Measurements from ENCODE around the gene RGL2.

RGL2 gene

GRCh38 chr6:33330736-33331135 lies 32.0 kb upstream of the RGL2 start:
- Histone ChIP-seq H3K27me3 (ENCODE audit: control insufficient read depth, insufficient read depth, low read length) (no peaks in the 10 kb centered on the region), H3K36me3 (ENCODE audit: control insufficient read depth, insufficient read depth, low read length) (no peaks in the 10 kb centered on the region), H3K4me1 (ENCODE audit: control insufficient read depth, insufficient read depth, low read length) (no peaks in the 10 kb centered on the region), H3K4me3 (ENCODE audit: low read depth, low read length) (no peak overlapping the region), H3K9me3 (ENCODE audit: control insufficient read depth, insufficient read depth, low read depth, low read length) (no peaks in the 10 kb centered on the region), H3K27ac (ENCODE audit: low read depth, low read length) (no peak overlapping the region), H3K9ac (ENCODE audit: low read length) (no peak overlapping the region)

GRCh38 chr6:33329058-33329457 lies 30.3 kb upstream of the RGL2 start:
- no peaks in the 10 kb centered on the region for H3K9me3 ChIP-seq (ENCODE audit: control insufficient read depth, insufficient read depth, low read depth, low read length)
- peaks cover 1% of the 10 kb centered on the region for H3K4me1 ChIP-seq (ENCODE audit: control insufficient read depth, insufficient read depth, low read length)
- no peak overlapping the region for H3K4me3 ChIP-seq (ENCODE audit: low read depth, low read length)
- no peak overlapping the region for H3K9ac ChIP-seq (ENCODE audit: low read length)
- H3K27me3 ChIP-seq (ENCODE audit: control insufficient read depth, insufficient read depth, low read length) = no peaks in the 10 kb centered on the region
- H3K27ac ChIP-seq (ENCODE audit: low read depth, low read length) = no peak overlapping the region
- H3K36me3 ChIP-seq (ENCODE audit: control insufficient read depth, insufficient read depth, low read length) = no peaks in the 10 kb centered on the region

- no peaks in the 10 kb centered on the region for H3K9me3 ChIP-seq (ENCODE audit: control insufficient read depth, insufficient read depth, low read depth, low read length)
- no peak overlapping the region for H3K9ac ChIP-seq (ENCODE audit: low read length)
- no peak overlapping the region for H3K27ac ChIP-seq (ENCODE audit: low read depth, low read length)
- H3K36me3 ChIP-seq (ENCODE audit: control insufficient read depth, insufficient read depth, low read length) = peaks cover 24% of the 10 kb centered on the region
- peak overlapping the region; percentile 71 for H3K4me3 ChIP-seq (ENCODE audit: low read depth, low read length)
- H3K4me1 ChIP-seq (ENCODE audit: control insufficient read depth, insufficient read depth, low read length) = peaks cover 23% of the 10 kb centered on the region
- H3K27me3 ChIP-seq (ENCODE audit: control insufficient read depth, insufficient read depth, low read length) = no peaks in the 10 kb centered on the region
Observed at GRCh38 chr6:33324125-33324524, 25.4 kb upstream of the RGL2 start.

GRCh38 chr6:33323623-33323948 lies 24.8 kb upstream of the RGL2 start:
- peak overlapping the region; percentile 91 for H3K9ac ChIP-seq (ENCODE audit: low read length)
- H3K9me3 ChIP-seq (ENCODE audit: control insufficient read depth, insufficient read depth, low read depth, low read length) = no peaks in the 10 kb centered on the region
- peaks cover 30% of the 10 kb centered on the region for H3K36me3 ChIP-seq (ENCODE audit: control insufficient read depth, insufficient read depth, low read length)
- peaks cover 26% of the 10 kb centered on the region for H3K4me1 ChIP-seq (ENCODE audit: control insufficient read depth, insufficient read depth, low read length)
- peak overlapping the region; percentile 71 for H3K4me3 ChIP-seq (ENCODE audit: low read depth, low read length)
- H3K27ac ChIP-seq (ENCODE audit: low read depth, low read length) = no peak overlapping the region
- no peaks in the 10 kb centered on the region for H3K27me3 ChIP-seq (ENCODE audit: control insufficient read depth, insufficient read depth, low read length)

GRCh38 chr6:33321227-33321626 lies 22.5 kb upstream of the RGL2 start:
- Histone ChIP-seq H3K27me3 (ENCODE audit: control insufficient read depth, insufficient read depth, low read length) (no peaks in the 10 kb centered on the region), H3K27ac (ENCODE audit: low read depth, low read length) (no peak overlapping the region; the same call in 1 of the 2 replicates), H3K4me1 (ENCODE audit: control insufficient read depth, insufficient read depth, low read length) (peaks cover 34% of the 10 kb centered on the region), H3K9ac (ENCODE audit: low read length) (peak overlapping the region; percentile 91), H3K4me3 (ENCODE audit: low read depth, low read length) (peak overlapping the region; percentile 71; the same call in 1 of the 2 replicates), H3K36me3 (ENCODE audit: control insufficient read depth, insufficient read depth, low read length) (peaks cover 32% of the 10 kb centered on the region), H3K9me3 (ENCODE audit: control insufficient read depth, insufficient read depth, low read depth, low read length) (no peaks in the 10 kb centered on the region)

- Histone ChIP-seq H3K4me3 (ENCODE audit: low read depth, low read length) (no peak overlapping the region), H3K4me1 (ENCODE audit: control insufficient read depth, insufficient read depth, low read length) (peaks cover 34% of the 10 kb centered on the region), H3K9me3 (ENCODE audit: control insufficient read depth, insufficient read depth, low read depth, low read length) (no peaks in the 10 kb centered on the region), H3K36me3 (ENCODE audit: control insufficient read depth, insufficient read depth, low read length) (peaks cover 32% of the 10 kb centered on the region), H3K27ac (ENCODE audit: low read depth, low read length) (no peak overlapping the region), H3K9ac (ENCODE audit: low read length) (peak overlapping the region; percentile 8), H3K27me3 (ENCODE audit: control insufficient read depth, insufficient read depth, low read length) (no peaks in the 10 kb centered on the region)
Observed at GRCh38 chr6:33320315-33321181, 21.8 kb upstream of the RGL2 start.

- no peak overlapping the region for H3K9ac ChIP-seq (ENCODE audit: low read length)
Observed at GRCh38 chr6:33319939-33320314, 21.2 kb upstream of the RGL2 start.

DNA sequence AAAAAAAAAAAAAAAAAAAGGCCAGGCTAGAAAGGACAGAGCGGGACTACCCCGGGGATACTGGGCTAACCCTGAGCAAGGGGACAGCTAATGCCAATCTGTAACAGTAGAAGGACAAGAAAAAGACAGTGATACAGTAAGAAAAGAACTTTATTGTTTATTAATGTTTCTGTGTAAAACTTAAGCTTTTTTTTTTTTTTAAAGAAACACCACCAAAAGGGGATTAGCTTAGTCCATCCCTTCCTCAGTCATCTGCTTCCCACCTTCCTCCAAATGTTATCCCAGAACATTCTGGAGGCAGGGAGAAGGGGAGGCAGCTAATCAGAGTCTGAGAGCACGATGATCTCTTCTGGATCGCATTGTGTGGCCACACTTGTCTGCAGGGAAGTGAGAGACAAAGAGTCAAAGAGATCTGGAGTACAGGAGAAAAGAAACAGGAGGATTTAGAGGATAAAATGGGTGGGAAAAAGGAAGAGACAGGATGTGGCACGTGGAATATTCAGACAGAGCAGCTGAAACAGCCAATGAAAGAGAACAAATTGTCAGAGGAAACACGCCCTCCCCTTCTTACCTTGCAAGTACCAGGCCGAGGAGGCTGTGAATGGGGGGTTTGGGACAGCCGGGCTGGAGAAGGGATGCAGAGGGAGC lies 19.8 kb upstream of the RGL2 start:
- Histone ChIP-seq H3K36me3 (ENCODE audit: control insufficient read depth, insufficient read depth, low read length) (peaks cover 32% of the 10 kb centered on the region), H3K9ac (ENCODE audit: low read length) (peak overlapping the region; percentile 13), H3K9me3 (ENCODE audit: control insufficient read depth, insufficient read depth, low read depth, low read length) (no peaks in the 10 kb centered on the region), H3K27ac (ENCODE audit: low read depth, low read length) (peak overlapping the region; percentile 7; the same call in 1 of the 2 replicates), H3K27me3 (ENCODE audit: control insufficient read depth, insufficient read depth, low read length) (no peaks in the 10 kb centered on the region), H3K4me3 (ENCODE audit: low read depth, low read length) (peak overlapping the region; percentile 96), H3K4me1 (ENCODE audit: control insufficient read depth, insufficient read depth, low read length) (peaks cover 37% of the 10 kb centered on the region)

More at GRCh38 chr6:33319939-33320314, 21.2 kb upstream of the RGL2 start:
- no peak overlapping the region for H3K4me3 ChIP-seq (ENCODE audit: low read depth, low read length)
- H3K27ac ChIP-seq (ENCODE audit: low read depth, low read length) = no peak overlapping the region
- H3K27me3 ChIP-seq (ENCODE audit: control insufficient read depth, insufficient read depth, low read length) = no peaks in the 10 kb centered on the region
- peaks cover 32% of the 10 kb centered on the region for H3K36me3 ChIP-seq (ENCODE audit: control insufficient read depth, insufficient read depth, low read length)
- peaks cover 39% of the 10 kb centered on the region for H3K4me1 ChIP-seq (ENCODE audit: control insufficient read depth, insufficient read depth, low read length)
- H3K9me3 ChIP-seq (ENCODE audit: control insufficient read depth, insufficient read depth, low read depth, low read length) = no peaks in the 10 kb centered on the region

DNA sequence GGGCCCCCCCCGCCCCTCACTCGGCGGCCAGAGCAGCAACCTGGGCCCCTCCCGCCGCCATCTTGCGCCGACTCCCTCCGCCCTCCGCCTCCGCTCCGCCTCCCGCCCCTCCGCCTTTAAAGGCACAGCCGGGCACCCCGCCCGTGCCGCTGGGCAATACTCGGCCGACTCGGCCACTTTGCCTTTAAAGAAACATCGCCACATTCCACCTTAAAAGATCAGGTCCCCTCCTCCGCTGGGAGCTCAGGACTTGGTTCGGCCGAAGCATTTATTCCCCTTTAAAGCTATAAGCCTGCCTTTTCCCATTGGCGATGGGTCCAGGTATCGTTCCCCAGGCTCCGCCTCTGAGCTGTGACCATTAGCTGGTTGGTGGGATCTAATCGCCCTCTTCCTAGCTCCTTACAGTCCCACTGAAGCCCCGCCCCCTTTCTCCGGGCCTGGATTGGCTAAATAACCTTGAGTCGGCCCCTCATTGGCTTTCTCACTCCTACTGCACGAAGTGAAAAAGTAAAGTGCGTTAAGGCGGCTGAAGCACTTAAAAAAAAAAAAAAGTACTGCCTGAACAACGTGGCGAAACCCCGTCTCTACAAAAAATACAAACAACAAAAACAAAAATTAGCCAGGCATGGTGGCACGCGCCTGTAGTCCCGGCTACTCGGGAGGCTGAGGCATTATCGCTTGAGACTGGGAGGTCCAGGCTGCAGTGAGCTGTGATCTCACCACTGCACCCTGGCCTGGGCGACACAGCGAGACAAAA lies 19.1 kb upstream of the RGL2 start, which contains the start of gene ZBTB22:
Gene ZBTB22 (minus strand): TSS at position 76 of the 757 bp plus-strand sequence. CDS start 828 bp downstream, outside the sequence.
- peak within 1 kb of the TSS; percentile 96 for H3K4me3 ChIP-seq (ENCODE audit: low read depth, low read length)
- H3K9ac ChIP-seq (ENCODE audit: low read length) = peak within 1 kb of the TSS; percentile 90
- peak within 1 kb of the TSS; percentile 26; the same call in 1 of the 2 replicates for H3K27ac ChIP-seq (ENCODE audit: low read depth, low read length)
- H3K36me3 ChIP-seq (ENCODE audit: control insufficient read depth, insufficient read depth, low read length) = peaks cover 32% of the 10 kb centered on the region
- H3K4me1 ChIP-seq (ENCODE audit: control insufficient read depth, insufficient read depth, low read length) = peaks cover 37% of the 10 kb centered on the region
- H3K27me3 ChIP-seq (ENCODE audit: control insufficient read depth, insufficient read depth, low read length) = no peaks in the 10 kb centered on the region
- no peaks in the 10 kb centered on the region for H3K9me3 ChIP-seq (ENCODE audit: control insufficient read depth, insufficient read depth, low read depth, low read length)

GRCh38 chr6:33317419-33317668 lies 18.6 kb upstream of the RGL2 start:
- H3K36me3 ChIP-seq (ENCODE audit: control insufficient read depth, insufficient read depth, low read length) = peaks cover 32% of the 10 kb centered on the region
- H3K27me3 ChIP-seq (ENCODE audit: control insufficient read depth, insufficient read depth, low read length) = no peaks in the 10 kb centered on the region
- H3K27ac ChIP-seq (ENCODE audit: low read depth, low read length) = no peak overlapping the region
- peaks cover 37% of the 10 kb centered on the region for H3K4me1 ChIP-seq (ENCODE audit: control insufficient read depth, insufficient read depth, low read length)
- no peak overlapping the region for H3K9ac ChIP-seq (ENCODE audit: low read length)
- peak overlapping the region; percentile 96 for H3K4me3 ChIP-seq (ENCODE audit: low read depth, low read length)
- H3K9me3 ChIP-seq (ENCODE audit: control insufficient read depth, insufficient read depth, low read depth, low read length) = no peaks in the 10 kb centered on the region
